Measurements from ENCODE around the gene SLC2A8. TPM values are rescaled to one million over a fixed set of nuclear protein-coding genes. Genes with fewer than 3 reads are reported as not detected.

SLC2A8 gene
- 7.7 TPM for polyA plus RNA-seq (2013)

- Histone ChIP-seq H3K27me3 (replicated peaks in 2 of 5; ENCODE audit: control insufficient read depth in 4 of 5, insufficient read depth in 5 of 5, low read length in 4 of 5) (peaks cover 0 to 19% (median 14%) of the 10 kb centered on the region in 5 experiments), H3K27ac (ENCODE audit: insufficient read depth in 1 of 2, low read depth in 1 of 2, low read length in 2 of 2, poor library complexity in 1 of 2, severe bottlenecking in 2 of 2) (peak within 1 kb of the TSS in 1 of 2 experiments; percentile 14), H3K9me3 (ENCODE audit: control extremely low read depth in 1 of 5, control insufficient read depth in 4 of 5, insufficient read depth in 2 of 5, low read depth in 1 of 5, low read length in 4 of 5) (no peaks in the 10 kb centered on the region), H3K36me3 (ENCODE audit: control insufficient read depth in 4 of 4, insufficient read depth in 4 of 4, low read length in 3 of 4) (no peaks in the 10 kb centered on the region), H3K4me1 (ENCODE audit: control extremely low read depth in 1 of 4, control insufficient read depth in 4 of 4, insufficient read depth in 4 of 4, low read length in 3 of 4) (peaks cover 0 to 29% (median 20%) of the 10 kb centered on the region in 4 experiments), H3K4me3 (ENCODE audit: control insufficient read depth in 1 of 7, extremely low read depth in 1 of 7, insufficient read depth in 4 of 7, low read depth in 2 of 7, low read length in 6 of 7) (peak within 1 kb of the TSS; percentile 40 to 78 (median 66))
- ChIA-PET CTCF (interaction anchor here (0.8 to 1.7 kb wide), 6 partner anchors 10 to 192 kb away, joined by 3 to 5 read pairs (median 4); no protein-coding TSS in a partner anchor), POLR2A (interaction anchor here (0.6 to 1.2 kb wide), 2 partner anchors 48 to 54 kb away, joined by 3 to 5 read pairs; no protein-coding TSS in a partner anchor)
- WGBS (ENCODE audit: insufficient coverage): under 1% methylated on average over 71 of the region's 87 CpGs
- peak; percentile 99 to 100 (median 99) for DNase-seq
Measured at GRCh38 chr9:127396808-127397645, at the start of gene SLC2A8. Gene SLC2A8 (plus strand): TSS chr9:127397169. CDS start chr9:127397231, 62 bp downstream.

GRCh38 chr9:127347831-127348776 lies 48.9 kb upstream of the SLC2A8 start:
- WGBS (ENCODE audit: insufficient coverage): 88% methylated on average over 5 of the region's 8 CpGs
- peak in 2 of 3 donors; percentile 34 to 39 for DNase-seq
- Histone ChIP-seq H3K4me1 (ENCODE audit: control extremely low read depth in 1 of 4, control insufficient read depth in 4 of 4, insufficient read depth in 4 of 4, low read length in 3 of 4) (no peaks in the 10 kb centered on the region), H3K27ac (ENCODE audit: insufficient read depth in 1 of 2, low read depth in 1 of 2, low read length in 2 of 2, poor library complexity in 1 of 2, severe bottlenecking in 2 of 2) (no peak overlapping the region), H3K36me3 (ENCODE audit: control insufficient read depth in 4 of 4, insufficient read depth in 4 of 4, low read length in 3 of 4) (no peaks in the 10 kb centered on the region), H3K27me3 (replicated peaks in 2 of 5; ENCODE audit: control insufficient read depth in 4 of 5, insufficient read depth in 5 of 5, low read length in 4 of 5) (peaks cover 0 to 2% (median 0%) of the 10 kb centered on the region in 5 experiments), H3K4me3 (ENCODE audit: control insufficient read depth in 1 of 7, extremely low read depth in 1 of 7, insufficient read depth in 4 of 7, low read depth in 2 of 7, low read length in 6 of 7) (no peak overlapping the region), H3K9me3 (ENCODE audit: control extremely low read depth in 1 of 5, control insufficient read depth in 4 of 5, insufficient read depth in 2 of 5, low read depth in 1 of 5, low read length in 4 of 5) (no peaks in the 10 kb centered on the region)
- ChIA-PET CTCF (no interaction called here), POLR2A (no interaction called here)

- Histone ChIP-seq H3K36me3 (ENCODE audit: control insufficient read depth in 4 of 4, insufficient read depth in 4 of 4, low read length in 3 of 4) (no peaks in the 10 kb centered on the region), H3K4me3 (ENCODE audit: control insufficient read depth in 1 of 7, extremely low read depth in 1 of 7, insufficient read depth in 4 of 7, low read depth in 2 of 7, low read length in 6 of 7) (no peak overlapping the region), H3K27me3 (replicated peaks in 2 of 5; ENCODE audit: control insufficient read depth in 4 of 5, insufficient read depth in 5 of 5, low read length in 4 of 5) (no peaks in the 10 kb centered on the region), H3K4me1 (ENCODE audit: control extremely low read depth in 1 of 4, control insufficient read depth in 4 of 4, insufficient read depth in 4 of 4, low read length in 3 of 4) (peaks cover 0 to 9% (median 7%) of the 10 kb centered on the region in 4 experiments), H3K27ac (ENCODE audit: insufficient read depth in 1 of 2, low read depth in 1 of 2, low read length in 2 of 2, poor library complexity in 1 of 2, severe bottlenecking in 2 of 2) (no peak overlapping the region), H3K9me3 (ENCODE audit: control extremely low read depth in 1 of 5, control insufficient read depth in 4 of 5, insufficient read depth in 2 of 5, low read depth in 1 of 5, low read length in 4 of 5) (no peaks in the 10 kb centered on the region)
- POLR2A ChIA-PET: no interaction called here
- 93% methylated on average over 11 of the region's 12 CpGs for WGBS (ENCODE audit: insufficient coverage)
- CTCF ChIA-PET: interaction anchor here (0.6 to 1.7 kb wide), 4 partner anchors 11 to 1162 kb away, joined by 3 to 5 read pairs (median 4); no protein-coding TSS in a partner anchor
- DNase-seq: no peak
Measured at GRCh38 chr9:127349483-127350113, 47.4 kb upstream of the SLC2A8 start.

- Histone ChIP-seq H3K4me3 (ENCODE audit: control insufficient read depth in 1 of 7, extremely low read depth in 1 of 7, insufficient read depth in 4 of 7, low read depth in 2 of 7, low read length in 6 of 7) (no peak overlapping the region), H3K36me3 (ENCODE audit: control insufficient read depth in 4 of 4, insufficient read depth in 4 of 4, low read length in 3 of 4) (no peaks in the 10 kb centered on the region), H3K4me1 (ENCODE audit: control extremely low read depth in 1 of 4, control insufficient read depth in 4 of 4, insufficient read depth in 4 of 4, low read length in 3 of 4) (peaks cover 0 to 9% (median 7%) of the 10 kb centered on the region in 4 experiments), H3K27me3 (replicated peaks in 2 of 5; ENCODE audit: control insufficient read depth in 4 of 5, insufficient read depth in 5 of 5, low read length in 4 of 5) (peaks cover 0 to 2% (median 0%) of the 10 kb centered on the region in 5 experiments), H3K27ac (ENCODE audit: insufficient read depth in 1 of 2, low read depth in 1 of 2, low read length in 2 of 2, poor library complexity in 1 of 2, severe bottlenecking in 2 of 2) (no peak overlapping the region), H3K9me3 (ENCODE audit: control extremely low read depth in 1 of 5, control insufficient read depth in 4 of 5, insufficient read depth in 2 of 5, low read depth in 1 of 5, low read length in 4 of 5) (no peaks in the 10 kb centered on the region)
- POLR2A ChIA-PET: no interaction called here
- no peak for DNase-seq
- CTCF ChIA-PET: interaction anchor here (1.6 kb wide), 1 partner anchor 9 kb away, joined by 5 read pairs; no protein-coding TSS in a partner anchor
- WGBS (ENCODE audit: insufficient coverage): 100% methylated on average over 3 of the region's 4 CpGs
Measured at GRCh38 chr9:127351182-127352166, 45.5 kb upstream of the SLC2A8 start.

- 5% methylated on average over 3 of the region's 5 CpGs for WGBS (ENCODE audit: insufficient coverage)
- ChIA-PET POLR2A (no interaction called here), CTCF (interaction anchor here (0.7 to 1.6 kb wide), 2 partner anchors 9 to 33 kb away, joined by 3 to 5 read pairs; no protein-coding TSS in a partner anchor)
- peak in 2 of 3 donors; percentile 38 to 55 for DNase-seq
- H3K4me1 ChIP-seq (ENCODE audit: control extremely low read depth in 1 of 4, control insufficient read depth in 4 of 4, insufficient read depth in 4 of 4, low read length in 3 of 4): peaks cover 0 to 11% (median 8%) of the 10 kb centered on the region in 4 experiments
- H3K27ac ChIP-seq (ENCODE audit: insufficient read depth in 1 of 2, low read depth in 1 of 2, low read length in 2 of 2, poor library complexity in 1 of 2, severe bottlenecking in 2 of 2): no peak overlapping the region
- no peaks in the 10 kb centered on the region for H3K9me3 ChIP-seq (ENCODE audit: control extremely low read depth in 1 of 5, control insufficient read depth in 4 of 5, insufficient read depth in 2 of 5, low read depth in 1 of 5, low read length in 4 of 5)
- H3K36me3 ChIP-seq (ENCODE audit: control insufficient read depth in 4 of 4, insufficient read depth in 4 of 4, low read length in 3 of 4): no peaks in the 10 kb centered on the region
- H3K4me3 ChIP-seq (ENCODE audit: control insufficient read depth in 1 of 7, extremely low read depth in 1 of 7, insufficient read depth in 4 of 7, low read depth in 2 of 7, low read length in 6 of 7): no peak overlapping the region
- H3K27me3 ChIP-seq (replicated peaks in 2 of 5; ENCODE audit: control insufficient read depth in 4 of 5, insufficient read depth in 5 of 5, low read length in 4 of 5): peaks cover 0 to 2% (median 0%) of the 10 kb centered on the region in 5 experiments
Measured at GRCh38 chr9:127353882-127354281, 43.1 kb upstream of the SLC2A8 start.

All from common myeloid progenitor, CD34-positive (primary cell).